Ascending aorta (tissue), 2 donors: ENCODE data around the gene PPBP. TPM values are rescaled to one million over a fixed set of nuclear protein-coding genes. Genes with fewer than 3 reads are reported as not detected.

Source experiments
- DNase-seq, 2 donors: peaks; one replicate each; pipeline ENCODE4 v3.0.0-alpha.2; 2019; ENCODE audit warnings: low spot score in 2 of 2
- H3K27ac ChIP-seq, 2 donors: fragments of 200-600 bp; sonication (generic); one replicate each; pipeline ENCODE4 v1.5.1; 2016 to 2017; ENCODE audit warnings: mild to moderate bottlenecking in 1 of 2
- H3K27me3 ChIP-seq: fragments of 200-600 bp; sonication (generic); one replicate; pipeline ENCODE4 v1.5.1; 2017
- H3K36me3 ChIP-seq, 2 donors: fragments of 200-600 bp; sonication (generic); one replicate each; pipeline ENCODE4 v1.5.1; 2016
- H3K4me1 ChIP-seq, 2 donors: fragments of 200-600 bp; sonication (generic); one replicate each; pipeline ENCODE4 v1.5.1; 2016 to 2017; ENCODE audit warnings: mild to moderate bottlenecking in 1 of 2
- H3K4me3 ChIP-seq, 2 donors: fragments of 200-600 bp; sonication (generic); one replicate each; pipeline ENCODE4 v1.5.1; 2016 to 2017; ENCODE audit warnings: mild to moderate bottlenecking in 1 of 2
- H3K9me3 ChIP-seq, 2 donors: fragments of 200-600 bp; sonication (generic); one replicate each; pipeline ENCODE4 v1.5.1; 2016
- intact Hi-C: fragments of 100-400 bp; cut with DNase I; formaldehyde crosslinking; loops from one replicate; pipeline ENCODE4 v1.15.1; 2023
- total RNA-seq: library from RNA; depleted of rRNA; stranded (reverse); fragments of >200 nt; gene quantifications from one replicate; pipeline ENCODE4 v1.1.0, GENCODE V29; 2016
- TF ChIP-seq, protein P1 (sequence below), 3 experiments: fragments of 200-600 bp in 2 of 3; fragments of 450-650 bp in 1 of 3; sonication (generic) in 2 of 3; IDR thresholded peaks; one replicate each; pipeline ENCODE4 v1.5.1; 2016 to 2019; ENCODE audit warnings: antibody characterized with exemption in 3 of 3, mild to moderate bottlenecking in 1 of 3, moderate library complexity in 1 of 3

The PPBP gene
- total RNA-seq, 1 donor from 2014 or later = not detected

DNA sequence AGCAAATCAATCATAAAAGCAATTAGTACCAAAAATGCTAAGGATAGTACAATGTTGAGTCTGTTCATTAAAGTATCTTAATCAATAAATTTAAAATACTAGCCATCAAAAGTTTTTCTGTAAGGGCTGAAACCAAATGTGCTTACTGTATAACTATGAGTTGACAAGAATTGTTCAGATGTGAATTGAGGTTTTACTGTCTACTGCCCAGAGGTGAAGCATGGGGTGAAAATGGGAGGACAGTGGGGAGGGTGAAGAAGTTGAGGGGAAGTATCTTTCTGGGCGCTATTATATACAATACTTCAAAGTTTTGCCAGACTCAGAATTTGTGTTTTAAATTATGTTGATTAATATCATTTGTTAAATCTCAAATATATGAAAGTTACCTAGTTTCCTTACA is 4.1 kb upstream of the PPBP start:
- Histone ChIP-seq H3K4me1 (no peaks in the 10 kb centered on the region), H3K9me3 (no peaks in the 10 kb centered on the region), H3K4me3 (no peak overlapping the region), H3K27me3 (no peaks in the 10 kb centered on the region), H3K27ac (no peak overlapping the region), H3K36me3 (no peaks in the 10 kb centered on the region)
- DNase-seq = no peak
- TF ChIP-seq, protein P1, sequence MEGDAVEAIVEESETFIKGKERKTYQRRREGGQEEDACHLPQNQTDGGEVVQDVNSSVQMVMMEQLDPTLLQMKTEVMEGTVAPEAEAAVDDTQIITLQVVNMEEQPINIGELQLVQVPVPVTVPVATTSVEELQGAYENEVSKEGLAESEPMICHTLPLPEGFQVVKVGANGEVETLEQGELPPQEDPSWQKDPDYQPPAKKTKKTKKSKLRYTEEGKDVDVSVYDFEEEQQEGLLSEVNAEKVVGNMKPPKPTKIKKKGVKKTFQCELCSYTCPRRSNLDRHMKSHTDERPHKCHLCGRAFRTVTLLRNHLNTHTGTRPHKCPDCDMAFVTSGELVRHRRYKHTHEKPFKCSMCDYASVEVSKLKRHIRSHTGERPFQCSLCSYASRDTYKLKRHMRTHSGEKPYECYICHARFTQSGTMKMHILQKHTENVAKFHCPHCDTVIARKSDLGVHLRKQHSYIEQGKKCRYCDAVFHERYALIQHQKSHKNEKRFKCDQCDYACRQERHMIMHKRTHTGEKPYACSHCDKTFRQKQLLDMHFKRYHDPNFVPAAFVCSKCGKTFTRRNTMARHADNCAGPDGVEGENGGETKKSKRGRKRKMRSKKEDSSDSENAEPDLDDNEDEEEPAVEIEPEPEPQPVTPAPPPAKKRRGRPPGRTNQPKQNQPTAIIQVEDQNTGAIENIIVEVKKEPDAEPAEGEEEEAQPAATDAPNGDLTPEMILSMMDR (IDR thresholded peaks at IDR 0.05) = no peak
- intact Hi-C loops = no loop called here

- H3K27me3 ChIP-seq = no peaks in the 10 kb centered on the region
- DNase-seq = no peak
- intact Hi-C loops = no loop called here
- H3K4me3 ChIP-seq = no peak overlapping the region
- H3K4me1 ChIP-seq = no peaks in the 10 kb centered on the region
- no peaks in the 10 kb centered on the region for H3K9me3 ChIP-seq
- TF ChIP-seq, protein P1 (IDR thresholded peaks at IDR 0.05) = no peak
- no peak overlapping the region for H3K27ac ChIP-seq
- H3K36me3 ChIP-seq = no peaks in the 10 kb centered on the region
These were observed 3.7 kb upstream of the PPBP start for GRCh38 chr4:73991742-73992000.

- Histone ChIP-seq H3K4me1 (no peaks in the 10 kb centered on the region), H3K27ac (no peak overlapping the region), H3K4me3 (no peak overlapping the region), H3K36me3 (no peaks in the 10 kb centered on the region), H3K9me3 (no peaks in the 10 kb centered on the region), H3K27me3 (no peaks in the 10 kb centered on the region)
- TF ChIP-seq, protein P1 (IDR thresholded peaks at IDR 0.05) = no peak
- intact Hi-C loops = no loop called here
- no peak for DNase-seq
These were observed 3.2 kb upstream of the PPBP start for GRCh38 chr4:73990988-73991741.

DNA sequence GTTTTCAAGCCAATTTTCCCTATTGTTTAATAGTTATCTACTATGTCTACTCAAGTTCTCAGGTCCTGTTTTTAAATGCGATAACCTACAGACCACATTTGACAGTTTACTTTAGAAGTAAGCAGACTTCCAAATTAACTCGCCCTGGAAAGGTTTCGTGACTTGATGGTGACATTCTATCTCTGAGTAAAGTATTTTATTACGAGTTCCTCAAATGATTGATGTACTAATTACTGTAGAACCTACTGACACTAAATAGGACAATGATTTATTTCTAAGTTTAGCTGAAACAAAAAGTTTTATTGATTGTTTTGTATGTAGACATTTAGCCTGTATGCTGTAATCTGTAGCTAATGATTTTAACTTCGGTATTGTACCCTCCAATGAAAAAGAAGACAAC is 1.9 kb upstream of the PPBP start:
- no peak overlapping the region for H3K27ac ChIP-seq
- H3K4me1 ChIP-seq = no peaks in the 10 kb centered on the region
- no peaks in the 10 kb centered on the region for H3K27me3 ChIP-seq
- H3K36me3 ChIP-seq = no peaks in the 10 kb centered on the region
- DNase-seq = no peak
- TF ChIP-seq, protein P1 (IDR thresholded peaks at IDR 0.05) = no peak
- intact Hi-C loops = no loop called here
- H3K4me3 ChIP-seq = no peak overlapping the region
- no peaks in the 10 kb centered on the region for H3K9me3 ChIP-seq

GRCh38 chr4:73989031-73989430 is 1.0 kb upstream of the PPBP start:
- no peaks in the 10 kb centered on the region for H3K27me3 ChIP-seq
- no peaks in the 10 kb centered on the region for H3K36me3 ChIP-seq
- no peak overlapping the region for H3K27ac ChIP-seq
- intact Hi-C loops = no loop called here
- TF ChIP-seq, protein P1 (IDR thresholded peaks at IDR 0.05) = no peak
- no peak overlapping the region for H3K4me3 ChIP-seq
- DNase-seq = no peak
- no peaks in the 10 kb centered on the region for H3K9me3 ChIP-seq
- no peaks in the 10 kb centered on the region for H3K4me1 ChIP-seq

- Histone ChIP-seq H3K27me3 (no peaks in the 10 kb centered on the region), H3K27ac (no peak overlapping the region), H3K36me3 (no peaks in the 10 kb centered on the region), H3K4me3 (no peak overlapping the region), H3K4me1 (no peaks in the 10 kb centered on the region), H3K9me3 (no peaks in the 10 kb centered on the region)
- TF ChIP-seq, protein P1 (IDR thresholded peaks at IDR 0.05) = no peak
- DNase-seq = no peak
- intact Hi-C loops = no loop called here
These were observed 2.5 kb downstream of the PPBP start for GRCh38 chr4:73985528-73985852.
